Stomach (tissue), 9 donors: ENCODE results near the gene FAM163B. TPM values are rescaled to one million over a fixed set of nuclear protein-coding genes. Genes with fewer than 3 reads are reported as not detected.

ENCODE experiments used
- DNase-seq, 2 donors: peaks; one replicate each; pipeline versions ENCODE4 v3.0.0 to v3.0.0-alpha.2; 2013 to 2019
- H3K27ac ChIP-seq, 5 donors: fragments of 200-600 bp in 4 of 5; sonication (generic) in 4 of 5; one replicate each; pipeline ENCODE4 v1.5.1; 2013 to 2019; ENCODE audit warnings: mild to moderate bottlenecking in 1 of 5, moderate library complexity in 1 of 5
- H3K27me3 ChIP-seq, 3 donors: fragments of 200-600 bp; sonication (generic); one replicate each; pipeline ENCODE4 v1.5.1; 2017 to 2019; ENCODE audit warnings: mixed run types in 1 of 3
- H3K36me3 ChIP-seq, 4 donors: fragments of 200-600 bp; sonication (generic); 1 replicate in 3 of 4; 2 replicates in 1 of 4; pipeline ENCODE4 v1.5.1; 2016 to 2019
- H3K4me1 ChIP-seq, 4 donors: fragments of 200-600 bp; sonication (generic); one replicate each; pipeline ENCODE4 v1.5.1; 2016 to 2019
- H3K4me3 ChIP-seq, 4 donors: fragments of 200-600 bp; sonication (generic) in 3 of 4; one replicate each; pipeline ENCODE4 v1.5.1; 2016 to 2019; ENCODE audit warnings: mild to moderate bottlenecking in 1 of 4
- H3K9me3 ChIP-seq, 4 donors: fragments of 200-600 bp; sonication (generic); one replicate each; pipeline ENCODE4 v1.5.1; 2016 to 2019
- CTCF ChIP-seq, 7 experiments: fragments of 450-650 bp in 4 of 7; fragments of 200-600 bp in 3 of 7; sonication (generic) in 3 of 7; IDR thresholded peaks; one replicate each; pipeline ENCODE4 v1.5.1; 2016 to 2019; ENCODE audit warnings: antibody characterized with exemption in 7 of 7, control low read depth in 2 of 7, mild to moderate bottlenecking in 1 of 7
- EP300 ChIP-seq: sonication (generic); formaldehyde crosslinking; IDR thresholded peaks from one replicate; pipeline ENCODE4 v1.6.1; 2017; ENCODE audit warnings: antibody characterized with exemption
- POLR2A ChIP-seq, 4 donors: fragments of 450-650 bp; IDR thresholded peaks; one replicate each; pipeline ENCODE4 v1.6.1; 2016; ENCODE audit warnings: antibody characterized with exemption in 4 of 4, control low read depth in 2 of 4, mild to moderate bottlenecking in 1 of 4, moderate library complexity in 1 of 4
- POLR2AphosphoS5 ChIP-seq, 3 donors: sonication (generic); formaldehyde crosslinking; IDR thresholded peaks; one replicate each; pipeline ENCODE4 v1.6.1; 2016; ENCODE audit warnings: antibody characterized with exemption in 3 of 3
- WGBS, 5 donors: extraction: QIAGEN DNeasy Blood & Tissue Kit in 3 of 5; methylation state at CpG; one replicate each; pipeline versions ENCODE4 v1.1.5 to v1.1.7; 2013 to 2018; 5-methylcytosine and 5-hydroxymethylcytosine counted together
- intact Hi-C: fragments of 100-400 bp; cut with DNase I; formaldehyde crosslinking; loops from one replicate; pipeline ENCODE4 v1.15.1; 2023; ENCODE audit warnings: low total_unique reads
- polyA plus RNA-seq, 3 donors: library from polyadenylated mRNA; stranded (reverse); fragments of 200-250 nt; gene quantifications; one replicate each; pipeline ENCODE4 v1.2.3, GENCODE V29; 2013
- total RNA-seq, 5 donors: library from RNA; depleted of rRNA; stranded (reverse); fragments of >200 nt; gene quantifications; one replicate each; pipeline versions ENCODE4 v1.1.0 to v1.2.3, GENCODE V29; 2014 to 2016
- donor health status: healthy with polysubstance abuse.
- donor health status: Bipolar disorder and iron deficiency.
- donor health status: healthy.

The FAM163B gene
- total and polyA plus RNA-seq, 8 donors, result not detected

DNA sequence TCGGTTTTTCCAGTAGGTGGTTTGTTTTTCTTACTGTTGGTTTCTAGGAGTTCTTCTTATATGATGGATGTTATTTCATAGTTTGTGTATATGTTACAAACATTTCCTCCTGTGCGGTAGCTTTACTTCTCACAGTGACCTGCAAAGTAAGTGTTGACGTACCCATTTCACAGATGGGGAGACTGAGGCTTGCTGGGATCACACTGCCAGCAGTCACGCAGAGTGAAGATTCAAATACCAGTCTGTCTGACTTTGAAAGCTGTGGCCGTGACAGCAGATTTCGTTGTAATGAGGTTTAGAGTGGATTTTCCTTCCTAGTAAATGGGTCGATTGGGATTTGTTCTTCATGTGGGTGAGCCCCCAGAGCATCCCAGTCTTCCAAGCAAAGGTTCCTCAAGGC is 40.0 kb upstream of the FAM163B start:
- Histone ChIP-seq H3K27me3 (peaks cover 0 to 75% (median 27%) of the 10 kb centered on the region in 3 donors), H3K4me3 (no peak overlapping the region), H3K9me3 (no peaks in the 10 kb centered on the region), H3K4me1 (no peaks in the 10 kb centered on the region), H3K27ac (no peak overlapping the region), H3K36me3 (no peaks in the 10 kb centered on the region)
- TF ChIP-seq POLR2AphosphoS5 (IDR thresholded peaks at IDR 0.05), result no peak
- TF ChIP-seq POLR2A (IDR thresholded peaks at IDR 0.05), result no peak
- 74 to 84% (median 83%) methylated on average over 7 of the region's 7 CpGs for WGBS, 5 donors
- DNase-seq, result no peak
- intact Hi-C loops, result no loop called here

DNA sequence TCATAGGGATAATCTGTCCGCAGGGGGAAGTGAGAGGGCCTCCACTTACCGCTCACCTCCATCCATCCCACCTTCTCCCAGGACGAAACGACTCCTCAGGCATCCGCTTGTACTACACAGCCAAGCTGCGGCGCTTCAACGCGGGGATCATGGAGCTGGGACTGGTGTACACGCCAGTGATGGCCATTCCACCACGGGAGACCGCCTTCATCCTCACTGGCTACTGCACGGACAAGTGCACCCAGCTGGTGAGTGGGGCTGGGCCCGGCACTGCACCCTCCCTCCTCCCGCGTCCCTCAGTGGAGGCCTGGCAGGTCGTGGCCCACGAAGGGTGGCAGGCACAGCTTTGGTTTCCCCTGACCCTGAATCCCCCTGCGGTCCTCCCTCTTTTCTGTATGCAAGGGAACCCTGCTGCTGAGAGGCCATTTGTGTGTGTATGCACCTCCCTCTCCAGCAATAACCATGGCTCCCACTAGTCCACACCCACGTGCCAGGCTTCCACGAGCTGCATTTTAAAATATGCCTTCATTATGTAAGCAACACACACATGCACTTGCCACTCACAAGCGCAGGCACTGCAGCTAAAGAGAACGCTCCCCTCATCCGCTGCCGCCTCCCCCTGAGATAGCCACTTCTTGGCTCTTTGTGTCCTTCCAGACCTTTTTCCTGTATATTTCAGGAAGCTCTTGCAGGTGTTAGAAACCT is 38.7 kb upstream of the FAM163B start:
- Histone ChIP-seq H3K4me3 (no peak overlapping the region), H3K36me3 (no peaks in the 10 kb centered on the region), H3K9me3 (no peaks in the 10 kb centered on the region), H3K4me1 (no peaks in the 10 kb centered on the region), H3K27me3 (peaks cover 0 to 63% (median 24%) of the 10 kb centered on the region in 3 donors), H3K27ac (no peak overlapping the region)
- TF ChIP-seq POLR2AphosphoS5 (IDR thresholded peaks at IDR 0.05), result no peak
- TF ChIP-seq POLR2A (IDR thresholded peaks at IDR 0.05), result no peak
- no peak for TF ChIP-seq CTCF (IDR thresholded peaks at IDR 0.05)
- TF ChIP-seq EP300, result no peak
- 78 to 84% (median 82%) methylated on average over 20 to 25 of the region's 25 CpGs for WGBS, 5 donors
- DNase-seq, result no peak
- intact Hi-C loops, result no loop called here

- Histone ChIP-seq H3K4me1 (no peaks in the 10 kb centered on the region), H3K27me3 (peaks cover 0 to 60% (median 18%) of the 10 kb centered on the region in 3 donors), H3K4me3 (no peak overlapping the region), H3K36me3 (no peaks in the 10 kb centered on the region), H3K27ac (no peak overlapping the region), H3K9me3 (no peaks in the 10 kb centered on the region)
- no peak for TF ChIP-seq POLR2A (IDR thresholded peaks at IDR 0.05)
- TF ChIP-seq EP300, result no peak
- no peak for TF ChIP-seq POLR2AphosphoS5 (IDR thresholded peaks at IDR 0.05)
- TF ChIP-seq CTCF (IDR thresholded peaks at IDR 0.05), result no peak
- intact Hi-C loops, result no loop called here
- DNase-seq, result no peak
- WGBS, 5 donors, result 51 to 67% (median 57%) methylated on average over 7 of the region's 7 CpGs
These were observed 38.0 kb upstream of the FAM163B start for GRCh38 chr9:133647148-133647547.

- H3K4me3 ChIP-seq, result no peak overlapping the region
- no peak for TF ChIP-seq POLR2A (IDR thresholded peaks at IDR 0.05)
- TF ChIP-seq POLR2AphosphoS5 (IDR thresholded peaks at IDR 0.05), result no peak
- no peak for TF ChIP-seq CTCF (IDR thresholded peaks at IDR 0.05)
- intact Hi-C loops, result no loop called here
- no peaks in the 10 kb centered on the region for H3K36me3 ChIP-seq
- no peaks in the 10 kb centered on the region for H3K4me1 ChIP-seq
- H3K9me3 ChIP-seq, result no peaks in the 10 kb centered on the region
- no peak overlapping the region for H3K27ac ChIP-seq
- WGBS, 5 donors, result 47 to 49% (median 48%) methylated on average over 10 of the region's 10 CpGs
- peaks cover 0 to 57% (median 13%) of the 10 kb centered on the region in 3 donors for H3K27me3 ChIP-seq
- DNase-seq, result no peak
These were observed 36.0 kb upstream of the FAM163B start for GRCh38 chr9:133645021-133645765.
